GM21825 (cell line): ENCODE results near the gene KLC4.
A peak's percentile ranks its signal among the peaks of the same experiment; 100 is the strongest.
"Not testable (repeated sequence)": the region's sequence is repeated elsewhere in the genome, so short reads cannot be mapped to it uniquely, and the experiment has no call there.

Source experiments
- ATAC-seq: cut with Tn5 transposase; IDR thresholded peaks from one replicate; pipeline ENCODE4 v1.9.1; 2021; ENCODE audit warnings: mild to moderate bottlenecking, moderate library complexity; ENCODE audit not compliant: unreplicated experiment

KLC4 gene

DNA sequence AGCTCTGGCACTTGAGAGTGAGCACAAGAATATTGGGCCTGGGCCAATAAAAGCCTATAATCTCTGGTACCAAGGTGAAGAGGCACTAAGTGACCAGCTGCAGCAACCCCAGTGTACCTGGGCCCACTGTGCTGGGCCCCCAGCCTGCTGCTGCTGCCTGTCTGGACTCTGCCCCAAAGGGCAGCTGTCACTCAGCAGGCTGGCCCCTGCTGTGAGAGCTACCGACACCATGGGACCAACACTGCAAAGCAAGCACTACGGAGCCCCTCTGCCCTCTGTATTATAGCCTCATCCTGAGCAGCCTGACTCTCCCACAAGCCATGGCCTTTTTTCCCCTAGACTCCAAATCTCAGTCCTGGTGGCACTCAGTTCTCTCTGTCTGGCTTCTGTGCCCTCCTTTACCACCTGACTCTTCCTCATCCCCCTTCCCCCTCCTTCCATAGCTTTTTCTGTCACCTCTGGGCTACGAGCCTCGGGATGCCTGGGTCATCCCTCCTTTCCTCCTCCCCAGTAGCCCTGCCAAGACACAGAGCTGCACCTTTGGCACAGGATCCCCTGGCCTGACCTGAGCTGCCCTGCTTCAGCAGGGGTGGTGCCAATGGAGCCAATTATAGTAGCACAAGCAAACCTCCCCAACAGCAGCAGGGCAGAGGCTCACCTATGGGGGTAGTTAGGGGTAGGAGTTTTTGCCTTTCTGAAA, 23.8 kb upstream of the KLC4 start:
- ATAC-seq: no peak

DNA sequence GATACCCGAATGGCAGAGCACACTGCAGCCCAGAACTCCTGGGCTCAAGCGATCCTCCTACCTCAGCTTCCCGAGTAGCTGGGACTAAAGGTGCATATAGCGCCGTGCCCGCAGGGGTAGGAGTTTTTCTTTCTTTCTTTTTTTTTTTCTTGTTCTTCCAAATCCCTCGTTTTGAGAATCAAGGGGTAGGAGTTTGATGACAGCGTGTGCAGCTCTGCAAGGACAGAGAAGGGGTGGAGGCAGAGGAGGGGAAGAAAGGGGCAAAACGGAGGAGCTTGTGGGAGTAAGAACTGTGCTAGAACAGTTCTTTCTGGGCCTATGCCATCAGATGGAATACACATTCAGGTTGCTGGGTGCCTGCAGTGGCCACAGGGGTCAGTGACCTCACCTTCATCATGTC, 22.7 kb upstream of the KLC4 start:
- ATAC-seq: no peak

DNA sequence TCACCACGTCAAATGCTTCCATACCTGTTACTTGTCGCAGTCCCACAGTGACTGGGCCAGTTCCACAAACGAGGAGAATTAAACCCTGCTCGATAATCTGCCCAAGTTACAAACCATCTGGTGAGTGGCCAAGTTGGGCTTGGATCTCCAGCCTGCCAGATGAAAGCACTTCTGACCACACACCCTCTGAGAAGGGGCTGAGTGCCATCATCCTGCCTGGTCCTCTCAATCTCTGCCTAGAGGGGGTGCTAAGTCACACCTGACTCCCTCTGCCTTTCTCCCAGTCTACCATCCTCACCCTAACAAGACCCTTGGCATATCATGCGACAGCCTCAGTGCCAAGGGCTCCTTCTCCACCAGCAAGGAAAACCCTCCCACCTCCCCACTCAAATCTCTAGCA, 22.2 kb upstream of the KLC4 start:
- ATAC-seq: no peak

DNA sequence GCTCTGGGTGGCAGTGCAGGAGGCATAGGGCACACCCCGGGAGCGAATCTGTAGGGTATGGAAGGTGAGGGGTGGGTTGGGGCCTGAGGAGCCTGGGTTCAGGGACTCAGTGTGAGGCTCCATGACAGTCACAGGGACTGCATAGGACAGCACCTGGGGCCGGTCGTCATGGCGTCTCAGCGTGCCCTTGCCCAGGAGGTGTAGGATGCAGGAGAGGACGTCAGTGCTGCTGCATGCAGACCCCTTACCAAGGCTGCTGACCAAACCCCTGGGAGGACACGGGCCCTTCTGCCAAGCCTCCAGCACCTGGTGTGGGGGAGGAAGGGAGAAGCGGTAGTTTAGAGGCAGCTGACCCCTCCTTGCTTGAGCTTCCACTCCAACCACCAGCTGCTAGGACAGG, 21.7 kb upstream of the KLC4 start:
- ATAC-seq: no peak

DNA sequence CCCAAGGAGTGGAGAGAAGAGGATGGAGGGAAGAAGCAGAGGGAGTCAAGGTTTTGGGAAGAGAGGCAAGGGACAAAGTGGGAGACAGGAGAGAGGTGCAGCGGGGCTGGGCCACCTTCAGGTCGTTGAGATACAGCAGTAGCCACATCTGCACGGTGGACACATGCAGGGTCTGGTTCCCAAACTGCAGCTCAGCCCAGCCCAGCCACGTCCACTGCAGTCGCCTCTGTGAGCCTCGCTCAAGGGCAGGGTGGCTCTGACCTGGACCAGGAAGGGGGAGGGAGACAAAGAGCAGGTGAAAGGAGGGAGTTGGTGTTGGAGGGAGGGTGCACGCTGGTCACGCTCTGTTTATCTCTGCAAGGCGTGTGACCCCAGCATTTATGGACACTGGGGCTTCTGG, 20.7 kb upstream of the KLC4 start:
- no peak for ATAC-seq

DNA sequence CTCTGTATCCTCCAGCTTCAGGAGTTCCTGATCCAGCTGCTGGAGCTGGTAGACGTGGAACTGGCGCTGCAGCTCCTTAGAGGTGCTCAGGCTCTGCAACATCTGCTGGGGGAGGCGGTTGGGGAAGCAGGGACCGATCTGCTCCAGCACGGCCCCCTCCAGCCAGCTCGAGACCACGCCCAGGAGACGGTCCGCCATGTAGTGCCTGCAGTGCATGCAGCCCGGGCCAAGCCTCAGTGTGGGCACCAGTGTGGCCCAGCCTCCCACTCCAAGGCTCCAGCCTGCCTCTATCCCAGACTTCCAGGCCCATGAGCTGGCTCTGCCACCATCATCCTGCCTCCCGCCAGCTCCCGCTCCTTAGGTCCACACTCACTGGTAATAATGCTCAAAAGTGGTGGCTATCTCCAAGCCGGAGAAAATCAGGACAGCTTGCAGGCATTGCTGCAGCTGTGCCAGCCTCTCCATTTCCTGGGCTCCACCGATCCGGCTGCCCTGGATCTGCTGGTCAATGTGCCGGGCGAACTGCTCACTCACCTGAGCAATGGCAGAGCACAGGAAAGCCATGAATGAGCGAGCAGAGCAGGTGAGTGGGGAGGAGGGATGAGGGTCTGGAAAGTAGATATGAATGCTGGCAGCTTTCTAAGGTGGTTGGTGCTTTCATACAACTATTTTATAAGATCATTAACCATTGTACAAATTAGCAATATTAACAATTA, 18.7 kb upstream of the KLC4 start:
- no peak for ATAC-seq

DNA sequence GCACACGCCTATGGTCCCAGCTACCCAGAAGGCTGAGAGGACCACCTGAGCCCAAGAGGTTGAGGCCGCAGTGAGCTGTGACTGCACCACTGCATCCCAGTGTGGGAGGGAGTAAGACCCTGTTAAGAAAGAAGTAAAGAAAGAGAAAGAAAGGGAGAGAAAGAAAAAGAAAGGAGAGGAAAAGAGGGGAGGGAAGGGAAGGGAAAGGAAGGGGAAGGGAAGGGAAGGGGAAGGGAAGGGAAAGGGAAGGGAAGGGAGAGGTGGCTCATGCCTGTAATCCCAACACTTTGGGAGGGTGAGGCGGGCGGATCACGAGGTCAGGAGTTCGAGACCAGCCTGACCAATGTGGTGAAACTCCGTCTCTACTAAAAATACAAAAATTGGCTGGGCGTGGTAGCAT, 18.0 kb upstream of the KLC4 start:
- ATAC-seq: not testable (repeated sequence)

DNA sequence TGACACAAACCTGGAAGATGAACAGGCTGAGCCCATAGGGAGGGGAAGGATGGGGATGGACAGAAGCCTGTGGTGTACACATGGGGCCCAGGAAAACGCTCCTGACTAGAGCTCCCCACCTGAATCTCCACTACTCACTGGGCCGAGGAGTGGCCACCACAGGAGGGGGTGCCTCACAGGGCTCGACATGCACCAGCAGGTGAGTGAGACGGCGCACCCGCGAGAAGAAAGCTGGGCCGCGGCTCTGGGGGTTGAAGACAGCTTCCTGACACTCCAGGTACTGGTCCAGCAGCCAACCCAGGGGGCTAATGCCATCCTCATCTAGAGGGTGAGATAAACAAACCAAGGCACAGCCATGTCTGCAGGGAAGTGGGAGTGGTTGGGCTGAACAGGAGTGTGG, 16.1 kb upstream of the KLC4 start:
- no peak for ATAC-seq

DNA sequence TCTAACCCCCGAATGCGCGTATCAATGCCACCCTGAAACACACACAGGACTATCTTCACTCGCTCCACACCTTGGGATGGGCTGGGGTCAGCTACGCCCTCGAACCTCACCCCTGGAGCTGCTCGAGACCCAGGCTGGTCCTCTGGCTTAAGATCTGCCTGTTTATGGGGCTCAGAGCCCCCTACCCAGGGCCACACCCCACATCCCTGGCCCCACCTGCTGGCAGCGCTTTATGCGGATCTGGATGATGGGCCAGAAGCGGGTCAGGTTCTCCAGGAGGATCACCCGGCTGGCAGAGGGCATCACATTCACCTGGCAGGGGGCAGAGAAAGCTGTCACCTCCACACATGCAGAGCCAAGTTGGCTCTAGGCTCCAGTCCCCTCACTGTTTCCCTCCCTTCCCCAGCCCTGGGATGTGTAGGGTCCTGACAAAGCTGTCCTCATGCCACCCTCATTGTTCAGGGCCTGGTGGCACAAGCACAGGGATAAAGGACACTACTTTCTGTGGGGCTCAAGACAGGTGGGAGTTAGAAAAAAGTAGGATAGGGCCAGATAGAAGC, 14.0 kb upstream of the KLC4 start:
- no peak for ATAC-seq

DNA sequence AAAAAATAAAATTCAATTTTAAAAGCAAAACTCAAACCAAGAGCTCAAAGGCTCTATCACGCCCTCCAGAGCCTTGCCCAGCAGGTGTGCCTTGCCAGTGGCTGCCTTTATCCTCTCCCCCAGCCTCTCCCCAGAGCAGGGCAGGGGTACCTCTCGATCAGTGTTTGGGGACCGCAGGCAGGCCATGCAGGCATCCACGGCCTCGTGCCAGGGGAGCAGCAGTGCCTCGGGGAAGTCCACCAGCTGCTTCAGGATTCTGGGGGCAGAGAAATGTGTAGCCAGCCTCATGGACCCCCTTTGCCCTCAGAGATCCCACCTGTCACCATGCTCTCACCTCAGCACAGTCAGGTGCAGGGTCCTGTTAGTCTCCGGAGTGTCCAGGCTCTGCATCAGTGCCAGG, 11.4 kb upstream of the KLC4 start:
- no peak for ATAC-seq

DNA sequence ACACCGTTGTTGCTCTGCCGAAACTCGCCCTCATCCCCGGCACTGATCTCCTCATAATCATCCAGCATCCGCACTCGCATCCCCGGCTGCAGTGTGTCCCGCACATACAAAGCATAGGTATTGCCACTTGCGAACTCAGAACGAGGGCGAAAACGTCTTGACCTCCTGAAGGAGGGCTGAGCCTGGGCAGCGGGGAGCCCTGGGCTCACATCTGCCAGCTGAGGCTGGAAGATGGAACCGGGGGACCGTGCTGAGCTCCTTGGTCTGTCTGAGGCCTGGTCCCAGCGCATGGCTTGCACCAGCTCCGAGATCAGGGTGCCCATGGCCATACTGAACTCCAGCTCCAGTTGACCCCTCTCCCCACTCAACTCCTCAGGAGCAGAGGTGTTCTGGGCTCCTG, 8.4 kb upstream of the KLC4 start:
- no peak for ATAC-seq

DNA sequence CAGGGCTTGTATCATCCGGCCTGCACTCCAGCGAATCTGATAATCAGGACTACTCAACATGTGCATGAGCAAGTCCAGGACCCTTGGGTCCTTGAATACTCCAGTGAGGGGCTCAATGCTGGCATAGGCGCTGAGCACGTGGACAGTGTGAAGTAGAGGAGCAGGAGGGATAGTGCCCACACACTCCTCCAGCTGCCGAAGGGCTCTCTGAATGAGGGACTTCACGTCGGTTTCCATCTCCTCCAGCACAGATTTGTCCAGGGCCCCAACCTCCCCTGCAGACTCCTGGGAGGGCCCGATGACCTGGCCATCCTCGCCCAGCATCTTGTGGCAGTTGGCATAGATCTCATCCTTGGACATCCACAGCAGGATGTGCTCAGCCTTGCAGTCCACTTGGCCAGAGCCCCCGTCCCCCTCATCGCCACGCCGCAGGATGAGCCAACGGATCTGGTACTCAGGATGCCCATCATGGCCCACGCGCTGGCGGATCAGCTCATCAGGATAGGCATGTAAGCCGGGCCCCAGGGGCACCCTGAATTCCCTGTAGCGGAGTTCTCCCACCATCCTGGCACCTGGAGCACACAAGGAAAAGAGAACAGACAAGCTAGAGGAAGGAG, 7.1 kb upstream of the KLC4 start:
- ATAC-seq: no peak

DNA sequence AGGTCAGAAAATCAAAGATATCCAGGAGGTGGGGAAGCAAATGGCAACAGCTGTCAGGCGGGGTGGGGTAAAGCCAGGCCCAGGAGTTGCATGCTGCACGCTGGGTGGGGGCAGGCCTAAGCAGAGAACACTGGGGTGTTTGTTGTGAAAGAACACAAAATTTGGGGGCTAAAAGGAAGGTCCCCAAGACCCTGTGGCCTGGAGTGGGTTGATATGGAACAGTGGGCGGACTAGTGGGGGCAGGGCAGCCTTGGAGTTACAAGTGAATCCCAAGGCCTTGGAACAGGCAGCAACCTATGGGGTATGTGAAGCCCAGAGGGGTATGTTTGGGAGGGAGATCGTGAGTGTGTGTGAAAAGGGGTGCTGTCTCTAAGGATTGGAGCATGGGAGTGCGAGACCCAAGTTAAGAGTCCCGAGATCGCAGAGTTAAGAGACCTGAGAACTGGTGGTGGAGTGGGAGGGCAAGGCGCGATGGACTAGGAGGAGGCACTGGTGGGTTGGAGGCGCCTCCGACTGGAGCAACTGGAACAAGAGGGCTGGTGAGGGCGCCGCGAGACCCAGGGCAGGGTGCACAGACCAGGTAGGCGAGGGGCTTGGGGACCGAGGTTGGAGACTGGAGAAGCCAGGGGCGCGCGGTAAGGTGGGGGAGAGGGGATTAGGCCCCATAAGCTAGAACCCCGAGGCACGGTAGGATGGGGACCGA, 6.4 kb upstream of the KLC4 start:
- peak; percentile 8 for ATAC-seq

DNA sequence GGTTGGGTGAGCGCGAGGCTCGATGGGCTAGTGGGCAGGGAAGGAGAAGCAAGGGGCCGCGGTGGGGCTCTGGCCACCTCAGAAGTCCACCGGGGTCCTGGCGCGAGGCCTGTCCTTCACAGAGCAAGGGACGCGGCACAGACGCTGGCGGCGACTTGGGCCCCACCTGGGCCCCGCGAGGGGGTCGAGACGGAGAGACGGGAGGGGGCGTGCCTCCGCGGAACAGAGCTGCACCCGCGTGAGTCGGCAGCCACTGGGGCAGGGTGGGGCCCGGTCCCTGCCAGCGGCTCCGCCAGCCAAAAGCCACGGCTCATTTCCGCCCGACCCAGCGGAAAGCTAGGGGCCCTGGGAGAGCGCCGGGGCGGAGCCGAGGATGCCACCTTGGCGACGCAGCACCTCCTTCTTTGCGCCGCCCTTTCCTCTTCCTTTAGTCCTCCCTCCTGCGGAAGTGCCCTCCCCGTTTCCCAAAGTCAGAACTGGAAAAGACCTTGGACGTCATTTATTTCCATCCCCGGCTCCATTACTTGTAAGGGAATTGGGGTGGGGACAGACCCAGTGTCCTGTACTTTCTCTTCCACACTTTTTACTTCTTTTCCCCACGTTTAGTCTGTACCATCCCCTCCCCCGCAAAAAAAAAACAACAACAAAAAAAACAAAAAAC, 5.8 kb upstream of the KLC4 start, which contains the start of gene CUL7:
CUL7 (minus strand) TSS at position 307 of the 661 bp plus-strand sequence. CDS start 1,063 bp downstream, outside the sequence.
- peak; percentile 77 for ATAC-seq

DNA sequence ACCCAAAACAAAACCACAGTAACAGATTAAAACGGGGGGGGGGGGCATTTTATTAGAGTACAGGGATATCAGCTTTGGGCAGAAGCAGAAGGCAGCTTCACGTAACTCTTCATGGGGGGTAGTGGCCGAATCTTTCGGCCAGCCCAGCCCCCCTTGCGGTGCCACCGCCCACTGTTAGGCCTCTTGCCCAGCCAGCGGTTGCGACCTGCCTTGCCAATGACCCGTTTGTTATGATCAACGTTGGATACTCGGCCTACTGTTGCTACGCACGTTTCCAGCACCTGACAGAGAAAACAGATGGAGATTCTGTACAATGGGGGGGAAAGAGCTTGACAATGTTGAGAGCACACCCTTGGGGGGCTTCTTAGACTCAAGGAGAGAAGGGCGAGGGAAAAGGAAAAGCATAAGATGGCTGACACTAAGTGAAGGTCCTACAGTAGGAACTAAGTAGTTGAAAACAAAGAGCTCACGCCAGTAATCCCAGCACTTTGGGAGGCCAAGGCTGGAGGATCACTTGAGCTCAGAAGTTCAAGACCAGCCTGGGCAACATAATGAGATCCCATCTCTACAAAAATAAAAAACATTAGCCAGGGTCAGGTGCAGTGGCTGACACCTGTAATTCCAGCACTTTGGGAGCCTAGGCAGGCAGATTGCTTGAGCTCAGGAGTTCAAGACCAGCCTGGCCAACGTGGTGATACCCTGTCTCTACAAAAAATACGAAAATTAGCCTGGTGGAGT, 5.1 kb upstream of the KLC4 start:
- ATAC-seq: no peak

DNA sequence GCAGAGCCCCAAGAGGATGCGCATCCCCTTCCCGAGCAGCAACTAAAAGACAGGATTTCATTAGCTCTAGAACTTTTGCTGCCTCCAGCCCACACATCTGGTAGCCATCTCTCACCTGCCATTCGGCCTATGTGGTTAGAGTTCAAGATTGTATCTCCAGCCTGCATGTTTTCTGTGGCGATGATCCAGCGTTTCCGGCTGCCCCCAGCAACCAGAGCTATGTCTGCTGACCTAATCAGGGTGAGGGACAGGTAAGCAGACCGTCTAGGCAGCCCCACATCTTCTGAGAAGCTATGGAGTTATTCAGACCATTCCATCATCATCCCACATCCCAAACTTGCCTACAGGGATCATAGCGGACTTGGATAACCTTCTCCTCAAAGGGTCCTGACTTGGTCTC, 3.5 kb upstream of the KLC4 start:
- no peak for ATAC-seq

DNA sequence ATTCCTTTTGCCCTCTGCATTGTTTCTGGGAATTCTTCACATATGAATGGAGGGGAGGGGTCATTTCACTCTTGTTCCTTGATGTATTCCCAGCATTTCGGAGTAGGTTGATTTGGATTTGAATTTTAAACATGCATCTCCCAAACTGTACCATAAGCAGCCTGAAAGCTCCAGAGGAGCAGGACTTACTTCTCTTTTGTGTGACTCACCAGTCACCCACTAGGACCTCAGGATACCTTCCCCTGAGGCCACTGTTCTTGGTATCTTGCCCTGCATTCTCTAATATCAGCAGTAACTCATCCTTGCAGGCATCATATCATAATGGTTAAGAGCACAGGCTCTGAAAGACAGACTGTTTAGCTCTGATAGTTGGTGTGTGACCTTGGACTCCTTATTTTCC, 900 bp upstream of the KLC4 start:
- no peak for ATAC-seq

DNA sequence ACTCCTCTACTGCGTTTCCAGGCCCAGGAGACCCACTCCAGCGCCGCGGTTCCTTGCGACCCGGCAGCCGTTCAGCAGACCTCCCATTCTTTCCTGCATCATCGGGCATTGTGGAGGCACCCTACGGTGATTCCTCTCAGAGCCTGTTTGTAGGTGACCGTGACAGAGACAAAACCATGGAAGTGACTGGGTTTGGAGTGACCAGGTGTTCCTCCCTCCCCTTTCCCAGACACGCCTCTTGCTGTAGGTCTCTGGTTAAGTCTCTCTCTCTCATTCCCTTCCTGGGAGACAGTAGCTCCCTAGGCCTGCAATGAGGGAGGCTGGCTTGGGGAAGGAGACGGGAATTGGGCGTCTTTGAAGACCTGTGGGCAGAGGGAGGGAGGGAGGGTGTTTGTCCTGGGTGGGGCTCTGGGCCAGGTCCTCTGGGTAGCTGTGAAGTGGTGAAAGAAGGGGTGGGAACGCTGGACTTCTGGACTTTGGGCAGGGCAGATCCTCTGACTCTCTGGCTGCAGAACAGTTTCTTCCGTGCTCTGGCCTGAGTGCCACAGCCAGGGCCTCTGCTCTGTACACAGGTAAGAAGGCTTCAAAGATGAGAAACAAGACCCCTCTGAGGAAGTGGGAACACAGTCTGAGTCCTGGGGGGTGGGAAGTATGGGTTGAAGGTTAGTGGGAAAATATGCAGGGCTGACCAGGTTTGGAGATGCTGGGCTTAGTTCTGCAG, 763 bp downstream of the KLC4 start:
- no peak for ATAC-seq
